Keratinocyte (primary cell): ENCODE data around the gene ALDH7A1. TPM values are rescaled to one million over a fixed set of nuclear protein-coding genes. Genes with fewer than 3 reads are reported as not detected.

Source experiments
- DNase-seq: peaks from one replicate; pipeline ENCODE4 v3.0.0-alpha.2; 2011; ENCODE audit warnings: low read depth, missing footprints, low spot score
- FAIRE-seq: peaks from 2 replicates; lab custom pipeline; 2011; peaks lifted over from hg19 to GRCh38; lab: Jason Lieb, UNC
- H2AFZ ChIP-seq: 2 replicates; pipeline ENCODE4 v1.6.0; 2012; ENCODE audit warnings: low read length, control low read depth, inconsistent platforms; ENCODE audit not compliant: control insufficient read depth
- H3K27ac ChIP-seq: 2 replicates; pipeline ENCODE4 v1.5.1; 2011; ENCODE audit warnings: low read length; ENCODE audit not compliant: control insufficient read depth, insufficient read depth
- H3K27me3 ChIP-seq: 3 replicates; pipeline ENCODE4 v1.6.0; 2011; ENCODE audit warnings: low read length; ENCODE audit not compliant: control insufficient read depth, insufficient read depth; ENCODE audit errors: extremely low read depth
- H3K36me3 ChIP-seq, 2 experiments: 2 replicates in 1 of 2; 3 replicates in 1 of 2; pipeline ENCODE4 v1.5.1; 2011; ENCODE audit warnings: low read length in 2 of 2, mild to moderate bottlenecking in 1 of 2; ENCODE audit not compliant: control insufficient read depth in 2 of 2, insufficient read depth in 2 of 2; ENCODE audit errors: extremely low read depth in 1 of 2
- H3K4me1 ChIP-seq: 3 replicates; pipeline ENCODE4 v1.5.1; 2011; ENCODE audit warnings: low read length; ENCODE audit not compliant: control insufficient read depth, insufficient read depth; ENCODE audit errors: extremely low read depth
- H3K4me2 ChIP-seq: 3 replicates; pipeline ENCODE4 v1.6.0; 2011; ENCODE audit warnings: low read depth, low read length; ENCODE audit not compliant: control insufficient read depth, insufficient read depth; ENCODE audit errors: extremely low read depth
- H3K4me3 ChIP-seq, 3 experiments: fragments of 200-600 bp in 1 of 3; sonication (generic) in 1 of 3; 2 replicates in 2 of 3; 3 replicates in 1 of 3; pipeline ENCODE4 v1.5.1; 2011 to 2016; ENCODE audit warnings: low read length in 3 of 3, mild to moderate bottlenecking in 3 of 3, control low read depth in 2 of 3, inconsistent platforms in 1 of 3, low read depth in 1 of 3, mixed read lengths in 1 of 3, mixed run types in 1 of 3, moderate library complexity in 1 of 3; ENCODE audit not compliant: control insufficient read depth in 2 of 3, insufficient read depth in 2 of 3; ENCODE audit errors: extremely low read depth in 1 of 3
- H3K79me2 ChIP-seq: 2 replicates; pipeline ENCODE4 v1.6.0; 2012; ENCODE audit warnings: low read length; ENCODE audit not compliant: control insufficient read depth, insufficient read depth
- H3K9ac ChIP-seq: 3 replicates; pipeline ENCODE4 v1.6.0; 2011; ENCODE audit warnings: low read length; ENCODE audit not compliant: control insufficient read depth, insufficient read depth; ENCODE audit errors: extremely low read depth
- H3K9me1 ChIP-seq: 3 replicates; pipeline ENCODE4 v1.6.0; 2011; ENCODE audit warnings: low read length; ENCODE audit not compliant: control insufficient read depth, insufficient read depth; ENCODE audit errors: extremely low read depth
- H3K9me3 ChIP-seq: 2 replicates; pipeline ENCODE4 v1.5.1; 2012; ENCODE audit warnings: low read depth, low read length; ENCODE audit not compliant: control insufficient read depth
- H4K20me1 ChIP-seq: 3 replicates; pipeline ENCODE4 v1.6.0; 2011; ENCODE audit warnings: low read length; ENCODE audit not compliant: control insufficient read depth, insufficient read depth; ENCODE audit errors: extremely low read depth
- CTCF ChIP-seq, 3 experiments: IDR thresholded peaks in 1 of 3; conservative IDR thresholded peaks in 1 of 3; optimal IDR thresholded peaks in 1 of 3; 2 replicates in 2 of 3; 3 replicates in 1 of 3; pipeline versions ENCODE3 to v1.5.1; 2011; ENCODE audit warnings: low read length in 3 of 3, mild to moderate bottlenecking in 3 of 3, moderate library complexity in 2 of 3, control low read depth in 1 of 3, inconsistent platforms in 1 of 3; ENCODE audit not compliant: insufficient read depth in 2 of 3; ENCODE audit errors: extremely low read depth in 1 of 3
- EZH2 ChIP-seq: IDR thresholded peaks from one replicate; pipeline ENCODE4 v1.6.1; 2012; ENCODE audit warnings: inconsistent platforms, mild to moderate bottlenecking, low read length, moderate library complexity
- dilution Hi-C: fragments of 300-500 bp; cut with MboI; formaldehyde crosslinking; loops from one replicate; pipeline ENCODE4 v1.7.0; 2020; ENCODE audit warnings: low sequenced_read_pairs; ENCODE audit not compliant: extremely low pct_ligation_motif_present
- polyA plus RNA-seq, 5 experiments: library from polyadenylated mRNA; depleted of rRNA in 3 of 5; stranded (reverse) in 3 of 5; stranded (forward) in 1 of 5; unstranded in 1 of 5; fragments of >200 nt; gene quantifications; 1 replicate in 1 of 5; 2 replicates in 3 of 5; 3 replicates in 1 of 5; pipeline versions ENCODE4 v1.2.1 to v1.2.3, GENCODE V29; 2011 to 2012; ENCODE audit warnings: missing spikeins in 2 of 5, low read depth in 1 of 5, low replicate concordance in 1 of 5

The ALDH7A1 gene
- polyA plus RNA-seq, 1 donor (not counting 4 experiments of a cell fraction or from before 2014, with no cell fraction given) = 183 TPM

- no peak overlapping the region for H3K9ac ChIP-seq
- no peaks in the 10 kb centered on the region for H3K27me3 ChIP-seq
- H3K9me1 ChIP-seq = no peaks in the 10 kb centered on the region
- H3K4me2 ChIP-seq = no peak overlapping the region
- H3K27ac ChIP-seq = no peak overlapping the region
- TF ChIP-seq EZH2 = no peak
- peaks cover 63% of the 10 kb centered on the region for H3K79me2 ChIP-seq
- H3K4me3 ChIP-seq = no peak overlapping the region
- no peak for DNase-seq
- no peak for FAIRE-seq
- dilution Hi-C loops = no loop called here
- no peak overlapping the region for H2AFZ ChIP-seq
- H3K9me3 ChIP-seq = no peaks in the 10 kb centered on the region
- H3K36me3 ChIP-seq = peaks cover 8 to 9% of the 10 kb centered on the region in 2 experiments
- no peaks in the 10 kb centered on the region for H3K4me1 ChIP-seq
- peaks cover 3% of the 10 kb centered on the region for H4K20me1 ChIP-seq
These were observed 20.3 kb upstream of the ALDH7A1 start for GRCh38 chr5:126615286-126615685.

GRCh38 chr5:126613941-126614592 lies 19.0 kb upstream of the ALDH7A1 start:
- no peak overlapping the region for H3K4me3 ChIP-seq
- peaks cover 75% of the 10 kb centered on the region for H3K79me2 ChIP-seq
- no peaks in the 10 kb centered on the region for H3K9me3 ChIP-seq
- H3K4me1 ChIP-seq = no peaks in the 10 kb centered on the region
- no peaks in the 10 kb centered on the region for H3K9me1 ChIP-seq
- no peak overlapping the region for H2AFZ ChIP-seq
- H4K20me1 ChIP-seq = peaks cover 3% of the 10 kb centered on the region
- FAIRE-seq = no peak
- no peaks in the 10 kb centered on the region for H3K27me3 ChIP-seq
- no peak for TF ChIP-seq CTCF (optimal IDR thresholded peaks at IDR 0.05 in 1 of 3, IDR thresholded peaks at IDR 0.05 in 1 of 3, conservative IDR thresholded peaks at IDR 0.05 in 1 of 3; ENCODE audit: extremely low read depth in 1 of 3, insufficient read depth in 2 of 3, low read length in 3 of 3)
- no peak for TF ChIP-seq EZH2
- H3K27ac ChIP-seq = no peak overlapping the region
- H3K9ac ChIP-seq = no peak overlapping the region
- DNase-seq = no peak
- dilution Hi-C loops = no loop called here
- H3K36me3 ChIP-seq = peaks cover 10 to 12% of the 10 kb centered on the region in 2 experiments
- H3K4me2 ChIP-seq = no peak overlapping the region

- Histone ChIP-seq H3K27ac (no peak overlapping the region), H3K4me1 (no peaks in the 10 kb centered on the region), H3K9ac (no peak overlapping the region), H3K9me1 (no peaks in the 10 kb centered on the region), H3K36me3 (peaks cover 9 to 14% of the 10 kb centered on the region in 2 experiments), H4K20me1 (no peaks in the 10 kb centered on the region), H3K4me2 (no peak overlapping the region), H3K27me3 (no peaks in the 10 kb centered on the region), H3K79me2 (peaks cover 91% of the 10 kb centered on the region), H2AFZ (no peak overlapping the region), H3K4me3 (no peak overlapping the region), H3K9me3 (no peaks in the 10 kb centered on the region)
- DNase-seq (no peak), FAIRE-seq (no peak)
- dilution Hi-C loops = no loop called here
- no peak for TF ChIP-seq EZH2
- no peak for TF ChIP-seq CTCF (optimal IDR thresholded peaks at IDR 0.05 in 1 of 3, IDR thresholded peaks at IDR 0.05 in 1 of 3, conservative IDR thresholded peaks at IDR 0.05 in 1 of 3; ENCODE audit: extremely low read depth in 1 of 3, insufficient read depth in 2 of 3, low read length in 3 of 3)
These were observed 15.6 kb upstream of the ALDH7A1 start for GRCh38 chr5:126610616-126611015.
